H1 (cell line): ENCODE measurements around the gene VDR. TPM values are rescaled to one million over a fixed set of nuclear protein-coding genes. Genes with fewer than 3 reads are reported as not detected.

Experiments used
- CTCF ChIA-PET: fragments of 300-600 bp; sonication (Branson Sonifier 250); formaldehyde crosslinking; loops from one replicate; lab custom pipeline; 2021; ENCODE audit not compliant: partially characterized antibody; lab: Charles Lee
- POLR2A ChIA-PET: fragments of 300-600 bp; sonication (Branson Sonifier 250); formaldehyde crosslinking; loops from one replicate; lab custom pipeline; 2021; ENCODE audit warnings: inconsistent platforms; ENCODE audit not compliant: partially characterized antibody; lab: Charles Lee
- DNase-seq, 2 experiments: peaks; one replicate each; pipeline versions ENCODE4 v3.0.0 to v3.0.0-alpha.2; 2010 to 2022; ENCODE audit warnings: low spot score in 2 of 2, low read depth in 1 of 2, mixed read lengths in 1 of 2
- FAIRE-seq: peaks from 2 replicates; lab custom pipeline; 2011; peaks lifted over from hg19 to GRCh38; lab: Jason Lieb, UNC
- H2AFZ ChIP-seq: 2 replicates; pipeline ENCODE4 v1.8.1; 2012; ENCODE audit warnings: low read length, inconsistent platforms
- H2AK5ac ChIP-seq: 2 replicates; pipeline ENCODE4 v1.6.1; 2013; ENCODE audit warnings: low read depth, low read length
- H2BK120ac ChIP-seq: replicated peaks from 2 replicates; pipeline ENCODE3; 2013; ENCODE audit warnings: low read depth, low read length, inconsistent platforms
- H2BK12ac ChIP-seq: 2 replicates; pipeline ENCODE4 v1.6.1; 2013; ENCODE audit warnings: low read depth, low read length
- H2BK15ac ChIP-seq: 2 replicates; pipeline ENCODE4 v1.6.1; 2013; ENCODE audit warnings: low read length
- H2BK20ac ChIP-seq: 2 replicates; pipeline ENCODE4 v1.6.1; 2013; ENCODE audit warnings: low read length
- H2BK5ac ChIP-seq: 2 replicates; pipeline ENCODE4 v1.6.1; 2013; ENCODE audit warnings: low read depth, low read length
- H3K14ac ChIP-seq: 2 replicates; pipeline ENCODE4 v1.6.1; 2013; ENCODE audit warnings: inconsistent platforms; ENCODE audit not compliant: insufficient read length
- H3K18ac ChIP-seq: 2 replicates; pipeline ENCODE4 v1.6.1; 2013; ENCODE audit warnings: low read length; ENCODE audit errors: extremely low read depth
- H3K23ac ChIP-seq: 2 replicates; pipeline ENCODE4 v1.6.1; 2013; ENCODE audit warnings: inconsistent platforms; ENCODE audit not compliant: insufficient read length
- H3K23me2 ChIP-seq: 2 replicates; pipeline ENCODE4 v1.6.1; 2013; ENCODE audit warnings: low read depth, low read length
- H3K27ac ChIP-seq: 2 replicates; pipeline ENCODE4 v1.6.1; 2011; ENCODE audit warnings: low read depth, low read length, inconsistent platforms
- H3K27me3 ChIP-seq, 4 experiments: replicated peaks in 1 of 4; 1 replicate in 1 of 4; 2 replicates in 3 of 4; pipeline versions ENCODE4 v1.6.1 to v1.8.1; 2011 to 2013; ENCODE audit warnings: low read length in 3 of 4, mild to moderate bottlenecking in 3 of 4, inconsistent platforms in 2 of 4, mixed read lengths in 2 of 4, moderate library complexity in 1 of 4; ENCODE audit not compliant: control insufficient read depth in 3 of 4, insufficient read depth in 3 of 4; ENCODE audit errors: extremely low read depth in 1 of 4
- H3K36me3 ChIP-seq, 4 experiments: 2 replicates each; pipeline versions ENCODE4 v1.6.1 to v1.8.1; 2011 to 2013; ENCODE audit warnings: mild to moderate bottlenecking in 4 of 4, low read length in 3 of 4, moderate library complexity in 2 of 4, control low read depth in 1 of 4, inconsistent platforms in 1 of 4; ENCODE audit not compliant: insufficient read depth in 4 of 4, control insufficient read depth in 2 of 4
- H3K4ac ChIP-seq: replicated peaks from 2 replicates; pipeline ENCODE3; 2013; ENCODE audit warnings: low read length, low read depth, mixed read lengths, inconsistent platforms; ENCODE audit not compliant: insufficient read length
- H3K4me1 ChIP-seq, 4 experiments: replicated peaks in 1 of 4; 1 replicate in 1 of 4; 2 replicates in 3 of 4; pipeline versions ENCODE4 v1.6.1 to v1.8.1; 2011 to 2013; ENCODE audit warnings: low read length in 3 of 4, inconsistent platforms in 2 of 4, mixed read lengths in 1 of 4; ENCODE audit not compliant: insufficient read depth in 4 of 4, control insufficient read depth in 3 of 4
- H3K4me2 ChIP-seq, 2 experiments: 2 replicates each; pipeline versions ENCODE4 v1.6.1 to v1.8.1; 2011 to 2013; ENCODE audit warnings: low read depth in 2 of 2, low read length in 2 of 2, control low read depth in 1 of 2, inconsistent platforms in 1 of 2, mild to moderate bottlenecking in 1 of 2; ENCODE audit not compliant: insufficient read depth in 1 of 2
- H3K4me3 ChIP-seq, 4 experiments: fragments of 200-600, 300-600 bp in 1 of 4; sonication (generic), shearing (Covaris generic), sonication (Bioruptor Twin) in 1 of 4; 2 replicates each; pipeline versions ENCODE4 v1.5.1 to v1.8.1; 2011 to 2016; ENCODE audit warnings: low read length in 4 of 4, low read depth in 3 of 4, control low read depth in 2 of 4, inconsistent platforms in 2 of 4, mild to moderate bottlenecking in 2 of 4, mixed read lengths in 1 of 4, moderate library complexity in 1 of 4; ENCODE audit not compliant: insufficient read depth in 2 of 4; ENCODE audit errors: extremely low read depth in 1 of 4
- H3K56ac ChIP-seq: replicated peaks from 2 replicates; pipeline ENCODE3; 2013; ENCODE audit warnings: low read depth, mild to moderate bottlenecking, mixed read lengths, low read length, inconsistent platforms; ENCODE audit not compliant: insufficient read length
- H3K79me1 ChIP-seq: 2 replicates; pipeline ENCODE4 v1.6.1; 2013; ENCODE audit warnings: low read depth, low read length, control low read depth
- H3K79me2 ChIP-seq, 2 experiments: 2 replicates each; pipeline versions ENCODE4 v1.6.1 to v1.8.1; 2012 to 2013; ENCODE audit warnings: low read length in 2 of 2, mild to moderate bottlenecking in 2 of 2, inconsistent platforms in 1 of 2; ENCODE audit not compliant: insufficient read depth in 2 of 2, control insufficient read depth in 1 of 2
- H3K9ac ChIP-seq, 4 experiments: replicated peaks in 1 of 4; 1 replicate in 1 of 4; 2 replicates in 3 of 4; pipeline versions ENCODE4 v1.6.1 to v1.8.1; 2011 to 2013; ENCODE audit warnings: low read depth in 3 of 4, low read length in 3 of 4, control low read depth in 2 of 4, mild to moderate bottlenecking in 2 of 4, moderate library complexity in 2 of 4, inconsistent platforms in 1 of 4; ENCODE audit errors: extremely low read depth in 1 of 4
- H3K9me3 ChIP-seq, 2 experiments: 2 replicates each; pipeline versions ENCODE4 v1.6.1 to v1.8.1; 2012 to 2013; ENCODE audit warnings: mild to moderate bottlenecking in 2 of 2, moderate library complexity in 2 of 2, control low read depth in 1 of 2, inconsistent platforms in 1 of 2, low read depth in 1 of 2, low read length in 1 of 2, mixed read lengths in 1 of 2; ENCODE audit not compliant: insufficient read depth in 2 of 2
- H4K20me1 ChIP-seq, 2 experiments: replicated peaks in 1 of 2; 2 replicates each; pipeline versions ENCODE3 to v1.8.1; 2011 to 2013; ENCODE audit warnings: inconsistent platforms in 2 of 2, low read length in 2 of 2, mild to moderate bottlenecking in 1 of 2; ENCODE audit not compliant: insufficient read depth in 2 of 2, control insufficient read depth in 1 of 2
- H4K5ac ChIP-seq: 2 replicates; pipeline ENCODE4 v1.6.1; 2013; ENCODE audit warnings: low read length, low read depth, mixed read lengths, inconsistent platforms; ENCODE audit not compliant: insufficient read length
- H4K8ac ChIP-seq: 2 replicates; pipeline ENCODE4 v1.8.0; 2013; ENCODE audit warnings: mild to moderate bottlenecking, moderate library complexity, low read length, inconsistent platforms; ENCODE audit not compliant: insufficient read depth; ENCODE audit errors: extremely low read depth
- H4K91ac ChIP-seq: replicated peaks from 2 replicates; pipeline ENCODE3; 2013; ENCODE audit warnings: low read length, mixed read lengths, inconsistent platforms; ENCODE audit not compliant: insufficient read length
- CHD2 ChIP-seq: IDR thresholded peaks from 2 replicates; pipeline ENCODE4 v1.6.1; 2012; ENCODE audit warnings: low read length, improper control_type of control experiment
- EP300 ChIP-seq, 2 experiments: IDR thresholded peaks; 1 replicate in 1 of 2; 2 replicates in 1 of 2; pipeline ENCODE4 v1.6.1; 2011 to 2012; ENCODE audit warnings: low read depth in 2 of 2, low read length in 2 of 2, mild to moderate bottlenecking in 2 of 2, borderline replicate concordance in 1 of 2, inconsistent platforms in 1 of 2, moderate library complexity in 1 of 2
- JUN ChIP-seq: IDR thresholded peaks from 2 replicates; pipeline ENCODE4 v1.6.1; 2011; ENCODE audit warnings: low read depth, mild to moderate bottlenecking, improper control_type of control experiment, low read length
- RAD21 ChIP-seq, 2 experiments: IDR thresholded peaks in 1 of 2; conservative IDR thresholded peaks in 1 of 2; 2 replicates each; pipeline ENCODE4 v1.6.1; 2011; ENCODE audit warnings: low read depth in 2 of 2, low read length in 2 of 2, improper control_type of control experiment in 1 of 2, inconsistent platforms in 1 of 2, mild to moderate bottlenecking in 1 of 2, moderate library complexity in 1 of 2
- SIX5 ChIP-seq: IDR thresholded peaks from 2 replicates; pipeline ENCODE4 v1.6.1; 2011; ENCODE audit warnings: mild to moderate bottlenecking, low read depth, low read length
- TEAD4 ChIP-seq: IDR thresholded peaks from 2 replicates; pipeline ENCODE4 v1.6.1; 2012; ENCODE audit warnings: low read depth, low read length, inconsistent platforms, mixed read lengths
- YY1 ChIP-seq: IDR thresholded peaks from 2 replicates; pipeline ENCODE4 v1.6.1; 2011; ENCODE audit warnings: low read depth, mild to moderate bottlenecking, low read length
- WGBS, 2 experiments: shearing (Covaris generic) in 1 of 2; methylation state at CpG; one replicate each; pipeline versions ENCODE4 v1.1.6 to v1.1.7; 2013 to 2015; ENCODE audit warnings: low lambda C conversion rate in 2 of 2, mixed read lengths in 2 of 2, inconsistent platforms in 1 of 2, low coverage in 1 of 2, missing lambda C conversion rate in 1 of 2; ENCODE audit not compliant: insufficient replicate concordance in 2 of 2, insufficient coverage in 1 of 2, insufficient read length in 1 of 2; ENCODE audit errors: extremely low coverage in 1 of 2, missing lambda C conversion rate in 1 of 2; 5-methylcytosine and 5-hydroxymethylcytosine counted together
- polyA plus RNA-seq, 7 experiments: library from polyadenylated mRNA; depleted of rRNA in 3 of 7; stranded (reverse) in 5 of 7; unstranded in 2 of 7; fragments of >200 nt in 5 of 7; fragments of 200-250 nt in 2 of 7; gene quantifications; 1 replicate in 5 of 7; 2 replicates in 1 of 7; 4 replicates in 1 of 7; pipeline versions ENCODE4 v1.2.1 to v1.2.3, GENCODE V29; 2011 to 2013; ENCODE audit warnings: missing spikeins in 2 of 7, mixed read lengths in 2 of 7
- total RNA-seq: library from RNA; stranded (reverse); fragmentation: NEBNext Ultra II Directional; extraction: Animal tissue kit (Norgen Biotek cat#: 25700); gene quantifications from 2 replicates; pipeline ENCODE4 v1.2.1, GENCODE V29; 2021

VDR gene
- total and polyA plus RNA-seq, 2 of the 8 experiments (the other 6 are each of a cell fraction or from before 2014, with no cell fraction given), result 0.44 to 0.65 TPM

- no peak overlapping the region for H4K91ac ChIP-seq
- H4K8ac ChIP-seq, result no peak overlapping the region
- 86% methylated on average over 1 of the region's 1 CpG; no CpG with 5 or more reads in 1 of the 2 experiments for WGBS, 2 experiments
- no peak overlapping the region for H2BK20ac ChIP-seq
- H3K56ac ChIP-seq, result no peak overlapping the region
- no peaks in the 10 kb centered on the region for H3K79me2 ChIP-seq
- H3K27ac ChIP-seq, result no peak overlapping the region
- H3K23me2 ChIP-seq, result no peaks in the 10 kb centered on the region
- H2BK15ac ChIP-seq, result no peak overlapping the region
- H3K9me3 ChIP-seq, result no peaks in the 10 kb centered on the region
- no peak overlapping the region for H2AK5ac ChIP-seq
- no peak overlapping the region for H3K4me3 ChIP-seq
- H3K4me1 ChIP-seq, result no peaks in the 10 kb centered on the region
- POLR2A ChIA-PET, result no interaction called here
- no peak overlapping the region for H3K9ac ChIP-seq
- no peak overlapping the region for H3K4ac ChIP-seq
- FAIRE-seq, result no peak
- no peaks in the 10 kb centered on the region for H4K20me1 ChIP-seq
- H2AFZ ChIP-seq, result no peak overlapping the region
- H4K5ac ChIP-seq, result no peak overlapping the region
- no peak overlapping the region for H3K14ac ChIP-seq
- DNase-seq, result no peak
- no peaks in the 10 kb centered on the region for H3K79me1 ChIP-seq
- CTCF ChIA-PET, result interaction anchor here (0.6 to 4.6 kb wide), 11 partner anchors 9 to 205 kb away, joined by 3 to 27 read pairs (median 5); partner anchors contain the start of gene VDR
- H2BK120ac ChIP-seq, result no peak overlapping the region
- H3K4me2 ChIP-seq, result no peak overlapping the region
- H3K36me3 ChIP-seq, result no peaks in the 10 kb centered on the region
- H2BK12ac ChIP-seq, result no peak overlapping the region
- peaks cover 0 to 6% (median 3%) of the 10 kb centered on the region in 4 experiments; a peak in 3 of 7 replicates for H3K27me3 ChIP-seq
- H3K18ac ChIP-seq, result no peak overlapping the region
- no peak overlapping the region for H3K23ac ChIP-seq
- no peak overlapping the region for H2BK5ac ChIP-seq
- no peak for TF ChIP-seq EP300 (IDR thresholded peaks at IDR 0.05; ENCODE audit: borderline replicate concordance in 1 of 2, low read depth in 2 of 2, low read length in 2 of 2)
- TF ChIP-seq JUN, result no peak
- TF ChIP-seq CHD2, result no peak
- no peak for TF ChIP-seq TEAD4
- TF ChIP-seq SIX5, result no peak
- TF ChIP-seq RAD21 (IDR thresholded peaks at IDR 0.05 in 1 of 2, conservative IDR thresholded peaks at IDR 0.05 in 1 of 2; ENCODE audit: low read depth in 2 of 2, low read length in 2 of 2), result no peak
- no peak for TF ChIP-seq YY1
Observed at GRCh38 chr12:47894068-47894467, 10.7 kb downstream of the VDR start.
